H1 (cell line): ENCODE data around the gene MICALL1.

Experiments used
- CBX8 ChIP-seq: fragments of 300-800, 300-1000 bp; sonication (generic); IDR thresholded peaks from 2 replicates; pipeline ENCODE4 v1.7.1; 2016; ENCODE audit warnings: low read depth, low read length, borderline replicate concordance
- HDAC6 ChIP-seq: IDR thresholded peaks from one replicate; pipeline ENCODE4 v1.7.1; 2012; ENCODE audit warnings: low read depth, mild to moderate bottlenecking, inconsistent platforms, low read length, moderate library complexity
- MAFK ChIP-seq: IDR thresholded peaks from 2 replicates; pipeline ENCODE4 v1.6.1; 2012; ENCODE audit warnings: low read depth, mild to moderate bottlenecking, improper control_type of control experiment, low read length
- POLR2A ChIP-seq, 2 experiments: IDR thresholded peaks; 1 replicate in 1 of 2; 2 replicates in 1 of 2; pipeline ENCODE4 v1.6.1; 2011; ENCODE audit warnings: low read depth in 2 of 2, low read length in 2 of 2, mild to moderate bottlenecking in 2 of 2; ENCODE audit errors: control extremely low read depth in 1 of 2
- TAF1 ChIP-seq: IDR thresholded peaks from 2 replicates; pipeline ENCODE4 v1.6.1; 2011; ENCODE audit warnings: mild to moderate bottlenecking, low read depth, low read length
- TF ChIP-seq, protein P1 (sequence below), 3 experiments: IDR thresholded peaks; 1 replicate in 2 of 3; 2 replicates in 1 of 3; pipeline versions ENCODE4 v1.5.1 to v1.6.1; 2011; ENCODE audit warnings: low read length in 3 of 3, mild to moderate bottlenecking in 3 of 3, inconsistent platforms in 2 of 3, low read depth in 1 of 3, moderate library complexity in 1 of 3; ENCODE audit not compliant: insufficient read depth in 1 of 3; ENCODE audit errors: control extremely low read depth in 1 of 3

DNA sequence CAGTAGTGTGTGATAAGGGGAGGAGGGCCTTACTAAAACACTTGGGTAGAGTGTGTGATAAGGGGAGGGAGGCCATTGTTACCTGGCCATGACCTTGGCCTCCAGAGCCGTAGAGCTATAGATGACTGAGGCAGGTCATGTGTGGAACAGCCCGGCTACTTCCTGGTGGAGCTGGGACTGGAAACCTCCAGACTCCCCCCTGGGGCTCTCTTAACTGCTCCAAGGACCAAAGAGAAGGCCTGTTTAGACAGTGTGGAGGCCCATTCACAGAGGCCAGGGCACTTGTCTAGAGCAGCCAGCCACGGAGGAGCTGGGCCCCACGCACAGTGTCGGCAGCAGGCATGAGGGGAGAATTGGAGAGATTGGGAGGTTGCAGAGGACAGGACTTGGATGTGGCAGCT lies 12.5 kb upstream of the MICALL1 start:
- TF ChIP-seq, protein P1, sequence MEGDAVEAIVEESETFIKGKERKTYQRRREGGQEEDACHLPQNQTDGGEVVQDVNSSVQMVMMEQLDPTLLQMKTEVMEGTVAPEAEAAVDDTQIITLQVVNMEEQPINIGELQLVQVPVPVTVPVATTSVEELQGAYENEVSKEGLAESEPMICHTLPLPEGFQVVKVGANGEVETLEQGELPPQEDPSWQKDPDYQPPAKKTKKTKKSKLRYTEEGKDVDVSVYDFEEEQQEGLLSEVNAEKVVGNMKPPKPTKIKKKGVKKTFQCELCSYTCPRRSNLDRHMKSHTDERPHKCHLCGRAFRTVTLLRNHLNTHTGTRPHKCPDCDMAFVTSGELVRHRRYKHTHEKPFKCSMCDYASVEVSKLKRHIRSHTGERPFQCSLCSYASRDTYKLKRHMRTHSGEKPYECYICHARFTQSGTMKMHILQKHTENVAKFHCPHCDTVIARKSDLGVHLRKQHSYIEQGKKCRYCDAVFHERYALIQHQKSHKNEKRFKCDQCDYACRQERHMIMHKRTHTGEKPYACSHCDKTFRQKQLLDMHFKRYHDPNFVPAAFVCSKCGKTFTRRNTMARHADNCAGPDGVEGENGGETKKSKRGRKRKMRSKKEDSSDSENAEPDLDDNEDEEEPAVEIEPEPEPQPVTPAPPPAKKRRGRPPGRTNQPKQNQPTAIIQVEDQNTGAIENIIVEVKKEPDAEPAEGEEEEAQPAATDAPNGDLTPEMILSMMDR (IDR thresholded peaks at IDR 0.05; ENCODE audit: control extremely low read depth in 1 of 3, insufficient read depth in 1 of 3, low read depth in 1 of 3, low read length in 3 of 3) = no peak
- TF ChIP-seq MAFK (no peak), HDAC6 (no peak), CBX8 (no peak), POLR2A (IDR thresholded peaks at IDR 0.05; ENCODE audit: control extremely low read depth in 1 of 2, low read depth in 2 of 2, low read length in 2 of 2) (no peak), TAF1 (no peak)
